Measurements from ENCODE around the gene CBX6.
A peak's percentile ranks its signal among the peaks of the same experiment; 100 is the strongest.

The CBX6 gene

DNA sequence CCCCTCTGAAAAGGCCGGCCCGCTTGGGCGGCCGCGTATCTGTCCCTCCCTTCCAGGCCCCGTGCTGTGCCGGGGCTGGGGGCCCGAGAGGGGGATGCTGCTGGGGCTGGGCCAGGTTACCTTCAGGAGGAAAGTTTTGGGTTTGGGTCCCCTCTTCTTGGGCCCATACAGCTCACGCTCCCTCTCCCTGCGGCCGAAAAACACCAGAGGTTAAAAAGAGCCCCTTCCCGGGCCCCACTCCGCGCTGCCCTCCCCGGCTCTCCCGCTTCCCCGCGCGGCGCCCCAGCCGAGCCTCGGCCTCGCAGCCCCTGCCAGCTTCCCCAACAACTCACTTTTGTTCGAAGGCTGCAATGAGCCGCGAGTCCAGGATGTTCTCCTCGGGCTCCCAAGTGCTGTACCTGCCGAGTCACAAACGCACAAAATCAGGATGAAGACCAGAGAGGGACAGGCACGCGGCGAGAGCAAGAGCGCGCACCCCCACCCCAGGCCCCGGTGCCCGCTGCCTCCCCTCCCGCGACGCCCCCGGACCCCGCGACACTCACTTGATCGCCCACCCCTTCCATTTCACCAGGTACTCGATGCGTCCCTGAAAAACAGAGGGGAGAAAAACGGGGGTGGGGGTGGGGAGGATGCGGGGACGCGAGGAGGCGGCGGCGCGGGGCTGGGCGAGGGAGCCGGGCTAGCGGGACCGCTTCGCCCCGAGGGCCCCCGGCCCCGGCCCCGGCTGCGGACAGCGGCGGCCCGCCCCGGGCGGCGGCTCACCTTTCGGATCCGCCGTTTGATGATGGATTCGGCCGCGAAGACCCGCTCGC is 450 bp downstream of the CBX6 start:
- H3K4me3 ChIP-seq (ENCODE audit: low read depth in 1 of 2, low read length in 2 of 2), result peak overlapping the region; percentile 54 to 93
- H4K20me1 ChIP-seq (ENCODE audit: insufficient read depth, low read length), result peaks cover 35% of the 10 kb centered on the region
- peak overlapping the region; percentile 75 for H3K27ac ChIP-seq (ENCODE audit: low read length)
- peaks cover 40% of the 10 kb centered on the region for H3K4me1 ChIP-seq (ENCODE audit: insufficient read depth, low read length)
- peak overlapping the region; percentile 72 for H3K4me2 ChIP-seq (ENCODE audit: insufficient read depth, low read length)
- H3K79me2 ChIP-seq (ENCODE audit: insufficient read depth, low read length), result peaks cover 38% of the 10 kb centered on the region
- peaks cover 38% of the 10 kb centered on the region for H3K36me3 ChIP-seq (ENCODE audit: insufficient read depth, low read length)
- peak; percentile 37 for DNase-seq
- H3K9me3 ChIP-seq (ENCODE audit: insufficient read depth, low read length, severe bottlenecking), result no peaks in the 10 kb centered on the region
- H3K9ac ChIP-seq (ENCODE audit: low read depth, low read length), result peak overlapping the region; percentile 70
- ATAC-seq (ENCODE audit: insufficient read depth, low read depth), result peak; percentile 20; the same call in 2 of the 3 replicates
- peaks cover 36% of the 10 kb centered on the region for H3K27me3 ChIP-seq (ENCODE audit: insufficient read depth, low read length, poor library complexity)
- H2AFZ ChIP-seq (ENCODE audit: low read depth, low read length), result peak overlapping the region; percentile 75
- TF ChIP-seq, protein P1, sequence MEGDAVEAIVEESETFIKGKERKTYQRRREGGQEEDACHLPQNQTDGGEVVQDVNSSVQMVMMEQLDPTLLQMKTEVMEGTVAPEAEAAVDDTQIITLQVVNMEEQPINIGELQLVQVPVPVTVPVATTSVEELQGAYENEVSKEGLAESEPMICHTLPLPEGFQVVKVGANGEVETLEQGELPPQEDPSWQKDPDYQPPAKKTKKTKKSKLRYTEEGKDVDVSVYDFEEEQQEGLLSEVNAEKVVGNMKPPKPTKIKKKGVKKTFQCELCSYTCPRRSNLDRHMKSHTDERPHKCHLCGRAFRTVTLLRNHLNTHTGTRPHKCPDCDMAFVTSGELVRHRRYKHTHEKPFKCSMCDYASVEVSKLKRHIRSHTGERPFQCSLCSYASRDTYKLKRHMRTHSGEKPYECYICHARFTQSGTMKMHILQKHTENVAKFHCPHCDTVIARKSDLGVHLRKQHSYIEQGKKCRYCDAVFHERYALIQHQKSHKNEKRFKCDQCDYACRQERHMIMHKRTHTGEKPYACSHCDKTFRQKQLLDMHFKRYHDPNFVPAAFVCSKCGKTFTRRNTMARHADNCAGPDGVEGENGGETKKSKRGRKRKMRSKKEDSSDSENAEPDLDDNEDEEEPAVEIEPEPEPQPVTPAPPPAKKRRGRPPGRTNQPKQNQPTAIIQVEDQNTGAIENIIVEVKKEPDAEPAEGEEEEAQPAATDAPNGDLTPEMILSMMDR (IDR thresholded peaks at IDR 0.05; ENCODE audit: borderline replicate concordance, extremely low read depth, low read length, poor library complexity, severe bottlenecking), result no peak
- TF ChIP-seq EZH2 (IDR thresholded peaks at IDR 0.05; ENCODE audit: borderline replicate concordance, low read depth, low read length, severe bottlenecking), result no peak

DNA sequence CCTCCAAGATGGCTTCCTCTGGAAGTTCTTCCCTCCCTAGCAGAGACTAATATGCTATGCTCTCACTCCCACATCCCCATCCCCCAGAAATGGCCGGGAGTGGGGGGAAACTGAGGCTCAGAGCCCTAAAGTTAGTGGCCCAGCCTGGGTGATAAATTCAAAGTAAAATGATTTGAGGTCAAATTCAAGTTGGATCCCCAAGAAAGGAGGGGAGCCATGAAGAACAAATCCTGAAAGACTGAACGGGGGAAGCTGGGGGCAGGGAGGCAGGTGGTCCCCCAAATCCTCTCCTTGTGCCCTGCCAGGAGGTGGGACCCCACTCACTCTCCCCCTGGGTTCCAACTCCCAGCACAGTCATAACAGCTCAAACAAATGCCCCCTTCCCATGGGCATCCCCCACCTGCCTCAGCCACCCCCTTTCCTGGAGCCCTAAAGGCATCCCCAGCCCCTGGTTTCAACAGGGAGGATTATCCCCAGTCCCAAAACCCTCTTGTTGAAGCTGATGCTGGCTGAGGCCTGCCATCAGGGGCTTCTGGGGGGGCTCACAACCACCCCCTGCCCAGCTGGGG is 1.1 kb downstream of the CBX6 start:
- no peak overlapping the region for H2AFZ ChIP-seq (ENCODE audit: low read depth, low read length)
- H4K20me1 ChIP-seq (ENCODE audit: insufficient read depth, low read length), result peaks cover 40% of the 10 kb centered on the region

DNA sequence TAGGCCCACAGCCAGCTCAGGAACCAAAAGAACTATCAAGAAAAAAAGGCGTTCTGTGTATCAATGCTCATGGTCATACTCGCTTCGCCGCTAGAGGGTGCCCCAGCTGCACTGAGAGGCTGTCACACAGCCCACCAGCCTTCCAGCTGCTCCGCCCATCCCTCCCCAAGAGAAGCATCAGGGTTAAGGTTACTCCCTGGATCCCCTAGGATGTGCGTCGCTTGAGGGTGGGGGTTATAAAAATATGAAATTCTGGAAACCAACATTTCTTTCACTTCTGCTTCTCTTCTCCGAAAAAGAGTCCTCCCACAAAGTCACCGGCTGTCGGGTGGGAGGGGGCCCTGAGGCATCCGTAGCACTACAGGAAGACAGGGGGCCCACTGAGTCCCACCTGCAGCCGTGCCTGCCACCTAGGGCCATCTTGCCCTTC is 1.7 kb downstream of the CBX6 start:
- peak overlapping the region; percentile 70 for H3K9ac ChIP-seq (ENCODE audit: low read depth, low read length)
- peak; percentile 78 for ATAC-seq (ENCODE audit: insufficient read depth, low read depth)
- peak overlapping the region in 1 of 2 experiments; percentile 93; a peak in 2 of 4 replicates for H3K4me3 ChIP-seq (ENCODE audit: low read depth in 1 of 2, low read length in 2 of 2)
- H4K20me1 ChIP-seq (ENCODE audit: insufficient read depth, low read length), result peaks cover 46% of the 10 kb centered on the region
- peak; percentile 90 for DNase-seq
- H3K9me3 ChIP-seq (ENCODE audit: insufficient read depth, low read length, severe bottlenecking), result no peaks in the 10 kb centered on the region
- TF ChIP-seq, protein P1 (IDR thresholded peaks at IDR 0.05; ENCODE audit: borderline replicate concordance, extremely low read depth, low read length, poor library complexity, severe bottlenecking), result peak; percentile 82
- TF ChIP-seq EZH2 (IDR thresholded peaks at IDR 0.05; ENCODE audit: borderline replicate concordance, low read depth, low read length, severe bottlenecking), result no peak
- peaks cover 40% of the 10 kb centered on the region for H3K4me1 ChIP-seq (ENCODE audit: insufficient read depth, low read length)
- H3K27ac ChIP-seq (ENCODE audit: low read length), result peak overlapping the region; percentile 75; the same call in 1 of the 2 replicates
- H2AFZ ChIP-seq (ENCODE audit: low read depth, low read length), result no peak overlapping the region
- peaks cover 49% of the 10 kb centered on the region for H3K36me3 ChIP-seq (ENCODE audit: insufficient read depth, low read length)
- peaks cover 29% of the 10 kb centered on the region for H3K27me3 ChIP-seq (ENCODE audit: insufficient read depth, low read length, poor library complexity)
- H3K79me2 ChIP-seq (ENCODE audit: insufficient read depth, low read length), result peaks cover 38% of the 10 kb centered on the region
- H3K4me2 ChIP-seq (ENCODE audit: insufficient read depth, low read length), result peak overlapping the region; percentile 72

More for the DNA sequence above, 1.1 kb downstream of the CBX6 start:
- peak; percentile 15 for DNase-seq
- peaks cover 43% of the 10 kb centered on the region for H3K36me3 ChIP-seq (ENCODE audit: insufficient read depth, low read length)
- H3K27ac ChIP-seq (ENCODE audit: low read length), result peak overlapping the region; percentile 75
- H3K27me3 ChIP-seq (ENCODE audit: insufficient read depth, low read length, poor library complexity), result peaks cover 30% of the 10 kb centered on the region
- H3K4me3 ChIP-seq (ENCODE audit: low read depth in 1 of 2, low read length in 2 of 2), result peak overlapping the region; percentile 54 to 93
- peak overlapping the region; percentile 70 for H3K9ac ChIP-seq (ENCODE audit: low read depth, low read length)
- TF ChIP-seq, protein P1 (IDR thresholded peaks at IDR 0.05; ENCODE audit: borderline replicate concordance, extremely low read depth, low read length, poor library complexity, severe bottlenecking), result no peak
- no peak for TF ChIP-seq EZH2 (IDR thresholded peaks at IDR 0.05; ENCODE audit: borderline replicate concordance, low read depth, low read length, severe bottlenecking)
- no peak for ATAC-seq (ENCODE audit: insufficient read depth, low read depth)
- H3K9me3 ChIP-seq (ENCODE audit: insufficient read depth, low read length, severe bottlenecking), result no peaks in the 10 kb centered on the region
- H3K4me2 ChIP-seq (ENCODE audit: insufficient read depth, low read length), result peak overlapping the region; percentile 72
- H3K4me1 ChIP-seq (ENCODE audit: insufficient read depth, low read length), result peaks cover 40% of the 10 kb centered on the region
- peaks cover 38% of the 10 kb centered on the region for H3K79me2 ChIP-seq (ENCODE audit: insufficient read depth, low read length)
